ENCODE data around the gene ZNF70.

ZNF70 gene

DNA sequence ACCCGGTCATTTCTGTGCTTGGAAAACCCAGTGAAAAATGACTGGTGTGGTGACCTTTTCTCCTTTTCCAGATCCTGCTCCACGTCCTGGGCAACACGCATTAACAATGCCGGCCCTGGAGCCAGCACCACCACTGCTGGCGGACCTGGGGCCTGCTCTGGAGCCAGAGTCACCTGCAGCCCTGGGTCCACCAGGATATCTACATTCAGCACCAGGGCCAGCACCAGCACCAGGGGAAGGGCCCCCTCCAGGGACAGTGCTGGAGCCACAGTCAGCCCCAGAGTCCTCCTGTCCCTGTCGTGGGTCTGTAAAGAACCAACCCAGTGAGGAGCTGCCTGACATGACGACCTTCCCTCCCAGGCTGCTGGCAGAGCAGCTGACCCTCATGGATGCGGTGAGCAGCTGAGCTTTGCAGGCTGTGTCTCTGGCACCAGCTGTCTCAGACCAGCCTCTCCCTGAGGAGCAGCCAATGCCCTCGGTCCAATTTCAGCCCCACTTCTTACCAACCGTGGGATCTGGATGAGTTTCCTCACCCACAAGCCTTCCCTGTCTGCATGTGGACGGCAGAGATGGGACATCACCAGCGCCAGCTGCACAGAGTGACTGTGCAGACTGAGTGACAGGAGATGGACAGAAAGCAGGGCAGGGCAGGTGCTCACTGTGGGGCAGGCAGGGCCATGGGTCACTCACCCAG is 58.2 kb downstream of the ZNF70 start:
- DNase-seq (ENCODE audit: low read depth, low spot score): no peak

DNA sequence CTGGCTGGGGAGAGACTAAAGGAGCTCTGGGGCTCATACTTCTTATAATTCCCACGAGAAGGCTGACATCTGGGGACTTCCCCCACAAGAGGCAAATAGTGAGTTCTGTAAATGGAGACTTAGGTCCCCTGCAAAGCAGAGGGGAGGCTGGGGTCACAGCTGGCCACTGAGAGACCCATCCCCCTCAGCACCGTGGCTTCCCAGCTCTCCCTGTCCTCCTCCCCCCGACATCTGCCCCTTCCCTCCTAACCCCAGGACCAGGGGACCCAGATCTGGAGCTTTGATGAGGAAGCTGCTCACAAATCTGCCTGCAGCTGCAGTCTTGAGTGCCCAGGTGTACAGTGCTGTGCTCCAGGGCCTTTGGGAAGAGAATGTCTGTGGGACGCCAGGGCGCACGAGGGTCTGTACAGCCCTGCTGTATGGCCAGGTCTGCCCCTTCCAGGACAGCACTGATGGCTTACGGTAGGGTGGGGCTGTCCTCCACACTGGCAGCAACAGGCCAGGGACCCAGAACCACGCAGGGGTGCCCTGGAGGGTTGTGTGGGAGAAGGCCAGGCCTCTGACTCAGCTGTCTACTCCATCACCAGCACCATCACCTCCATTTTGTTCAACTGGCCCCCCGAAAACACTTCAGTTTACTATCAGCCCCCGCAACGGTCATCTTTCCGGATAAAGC is 59.0 kb downstream of the ZNF70 start:
- no peak for DNase-seq (ENCODE audit: low read depth, low spot score)

DNA sequence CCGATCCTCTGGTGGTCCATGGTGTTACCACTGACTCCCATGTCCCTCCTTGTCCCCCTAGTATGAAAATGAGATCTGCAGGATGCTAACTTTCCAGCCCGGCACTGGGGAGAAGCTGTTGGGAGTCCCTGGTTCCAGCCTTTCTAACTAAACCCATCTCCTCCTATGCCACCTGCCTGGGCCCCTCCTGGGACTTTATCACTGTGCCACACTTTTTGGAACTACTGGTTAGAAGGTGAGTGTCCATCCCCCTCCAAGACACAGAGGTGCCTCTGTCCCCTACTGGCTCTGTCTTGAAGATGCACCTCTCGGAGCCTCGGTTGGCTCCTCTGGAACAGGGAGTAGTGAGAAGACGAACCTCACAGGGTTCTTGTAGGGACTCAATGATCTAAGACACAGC is 60.2 kb downstream of the ZNF70 start, which contains the start of gene RGL4:
TSS of gene RGL4 (plus strand) at position 301 of the 400 bp plus-strand sequence. CDS start 1,018 bp downstream, outside the sequence.
- no peak for DNase-seq (ENCODE audit: low read depth, low spot score)

DNA sequence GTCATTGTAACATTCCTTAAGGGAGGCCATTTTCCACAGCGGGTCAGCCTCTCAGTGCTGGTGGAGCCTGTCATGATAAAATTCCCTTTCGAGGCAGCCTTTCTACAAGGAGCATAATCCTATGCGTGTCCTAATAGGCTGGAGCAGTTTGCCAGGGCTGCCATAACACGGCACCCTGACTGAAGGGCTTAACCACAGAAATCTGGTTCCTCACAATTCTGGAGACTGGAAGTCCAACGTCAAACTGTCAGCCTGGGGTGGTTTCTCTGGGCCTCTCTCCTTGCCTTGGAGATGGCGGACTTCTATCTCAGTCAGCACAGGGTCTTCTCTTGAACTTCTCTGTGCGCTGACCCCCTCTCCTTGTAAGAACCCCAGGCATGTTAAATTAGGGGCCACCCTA is 61.5 kb downstream of the ZNF70 start:
- DNase-seq (ENCODE audit: low read depth, low spot score): no peak
